GM23248 (cell line): Measurements from ENCODE around the gene KDM4B.

Experiments
- EZH2 ChIP-seq: fragments of 200-600 bp; sonication (generic); IDR thresholded peaks from 2 replicates; pipeline ENCODE4 v1.6.1; 2018; ENCODE audit warnings: antibody characterized with exemption, mild to moderate bottlenecking; ENCODE audit not compliant: insufficient read depth, poor library complexity, severe bottlenecking
- EZH2phosphoT487 ChIP-seq: fragments of 200-600 bp; sonication (generic); IDR thresholded peaks from 2 replicates; pipeline ENCODE4 v1.6.1; 2018; ENCODE audit warnings: antibody characterized with exemption, moderate library complexity, mild to moderate bottlenecking, low read depth; ENCODE audit not compliant: insufficient read depth

DNA sequence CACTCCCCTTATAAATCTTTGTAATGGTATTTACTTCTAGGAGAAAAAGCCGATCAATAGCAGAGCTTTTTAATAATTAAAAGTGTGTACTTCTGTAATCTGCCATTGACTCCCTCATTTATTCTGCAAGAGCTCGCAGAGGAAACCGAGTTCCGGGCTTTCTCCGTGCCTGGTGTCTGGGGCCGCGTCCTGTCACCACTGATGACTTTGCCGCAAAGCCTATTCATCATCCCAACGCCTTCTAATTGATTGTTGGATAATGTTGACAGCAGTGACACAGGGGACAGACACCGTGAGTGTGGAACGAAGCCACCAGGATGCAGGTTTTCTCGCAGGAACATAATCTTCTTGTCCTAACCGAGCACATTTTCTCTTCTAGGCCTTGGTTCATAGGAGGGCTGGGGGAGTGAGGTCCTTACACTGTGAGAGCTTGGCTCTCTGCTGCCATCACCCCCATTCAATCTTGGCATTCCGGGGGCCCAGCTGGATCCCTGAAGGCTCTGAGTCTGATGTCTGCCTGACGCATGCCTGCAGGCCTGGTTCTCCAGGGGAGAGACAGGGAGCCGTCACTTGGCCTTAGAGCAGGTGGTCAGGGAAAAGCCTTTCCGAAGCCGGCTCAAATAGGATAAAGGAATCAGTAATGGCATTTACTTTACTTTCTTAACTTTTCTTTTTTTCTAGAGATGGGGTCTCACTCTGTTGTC is 110.3 kb downstream of the KDM4B start:
- TF ChIP-seq EZH2phosphoT487 (no peak), EZH2 (no peak)
